ENCODE measurements around the gene ITPA. TPM values are rescaled to one million over a fixed set of nuclear protein-coding genes. Genes with fewer than 3 reads are reported as not detected.

The ITPA gene
- total and polyA plus RNA-seq, 2 of the 13 experiments (the other 11 are each of a cell fraction or from before 2014, with no cell fraction given), result 60.1 to 103 TPM

- TF ChIP-seq SNAPC5 (CRISPR knock-in tag; IDR thresholded peaks at IDR 0.05; ENCODE audit: borderline replicate concordance), result no peak; the same call in 1 of the 2 replicates
- TF ChIP-seq SMARCC2 (IDR thresholded peaks at IDR 0.05), result no peak
- TF ChIP-seq ZBTB10 (CRISPR knock-in tag; IDR thresholded peaks at IDR 0.05; ENCODE audit: borderline replicate concordance), result no peak
- TF ChIP-seq FOXP4 (CRISPR knock-in tag; IDR thresholded peaks at IDR 0.05), result no peak
- no peak for TF ChIP-seq CBFB (CRISPR knock-in tag; IDR thresholded peaks at IDR 0.05)
- no peak for TF ChIP-seq RORA (CRISPR knock-in tag; IDR thresholded peaks at IDR 0.05)
- TF ChIP-seq ZMYM3 (CRISPR knock-in tag; IDR thresholded peaks at IDR 0.05), result 0 out of 2 replicates have a peak, but pooled peaks have one; percentile 19
- TF ChIP-seq ZNF580 (CRISPR knock-in tag; IDR thresholded peaks at IDR 0.05; ENCODE audit: borderline replicate concordance, low read depth), result no peak
- TF ChIP-seq NR1H2 (CRISPR knock-in tag; IDR thresholded peaks at IDR 0.05; ENCODE audit: borderline replicate concordance, low read depth), result no peak
- no peak for TF ChIP-seq ZBTB44 (CRISPR knock-in tag; IDR thresholded peaks at IDR 0.05)
- no peak for TF ChIP-seq HMG20A (CRISPR knock-in tag; IDR thresholded peaks at IDR 0.05; ENCODE audit: borderline replicate concordance)
- no peak for TF ChIP-seq ZBTB7A (CRISPR knock-in tag; IDR thresholded peaks at IDR 0.05)
- 0 out of 2 replicates have a peak, but pooled peaks have one; percentile 3 for TF ChIP-seq ZSCAN31 (CRISPR knock-in tag; IDR thresholded peaks at IDR 0.05; ENCODE audit: low read depth)
- TF ChIP-seq ZNF83 (CRISPR knock-in tag; IDR thresholded peaks at IDR 0.05; ENCODE audit: borderline replicate concordance), result no peak
- no peak; the same call in 1 of the 2 replicates for TF ChIP-seq LBX2 (CRISPR knock-in tag; IDR thresholded peaks at IDR 0.05; ENCODE audit: borderline replicate concordance)
- 0 out of 2 replicates have a peak, but pooled peaks have one; percentile 6 for TF ChIP-seq MEIS1 (CRISPR knock-in tag; IDR thresholded peaks at IDR 0.05; ENCODE audit: borderline replicate concordance)
- TF ChIP-seq E2F1 (CRISPR knock-in tag; IDR thresholded peaks at IDR 0.05), result no peak
- no peak for TF ChIP-seq WIZ (CRISPR knock-in tag; IDR thresholded peaks at IDR 0.05)
- no peak for TF ChIP-seq JUND (CRISPR knock-in tag; IDR thresholded peaks at IDR 0.05)
- no peak for TF ChIP-seq TSC22D2 (CRISPR knock-in tag; IDR thresholded peaks at IDR 0.05; ENCODE audit: borderline replicate concordance)
These were observed 14.8 kb downstream of the ITPA start (continued) for GRCh38 chr20:3223994-3224680.

Data from HepG2 (cell line).